ENCODE measurements around the gene CEP112. TPM values are rescaled to one million over a fixed set of nuclear protein-coding genes. Genes with fewer than 3 reads are reported as not detected.
A peak's percentile ranks its signal among the peaks of the same experiment; 100 is the strongest.
"Not testable (repeated sequence)": the region's sequence is repeated elsewhere in the genome, so short reads cannot be mapped to it uniquely, and the experiment has no call there.

CEP112 gene
- total RNA-seq, 6 experiments from 2014 or later, result 5.3 to 7.7 (median 6.9) TPM

- peaks cover 5% of the 10 kb centered on the region; the same call in 1 of the 2 replicates for H3K9me3 Mint-ChIP-seq
- H3K27ac Mint-ChIP-seq, result no peak overlapping the region
- no peak for DNase-seq
- no peak for TF ChIP-seq CTCF (IDR thresholded peaks at IDR 0.05)
- H3K4me3 Mint-ChIP-seq, result no peak overlapping the region
- H3K36me3 Mint-ChIP-seq (ENCODE audit: low read depth), result no peaks in the 10 kb centered on the region
- no peaks in the 10 kb centered on the region; the same call in 1 of the 2 replicates for H3K27me3 Mint-ChIP-seq (ENCODE audit: insufficient read depth)
- peaks cover 16% of the 10 kb centered on the region for H3K4me1 Mint-ChIP-seq (ENCODE audit: low read depth)
These were observed 508.5 kb downstream of the CEP112 start for GRCh38 chr17:65683428-65683827.

- not testable (repeated sequence) for H3K27ac Mint-ChIP-seq; DNase-seq; H3K27me3 Mint-ChIP-seq (ENCODE audit: insufficient read depth); H3K36me3 Mint-ChIP-seq (ENCODE audit: low read depth); H3K9me3 Mint-ChIP-seq; H3K4me3 Mint-ChIP-seq
- H3K4me1 Mint-ChIP-seq (ENCODE audit: low read depth), result peaks cover 25% of the 10 kb centered on the region
These were observed 510.2 kb downstream of the CEP112 start for GRCh38 chr17:65681763-65682162.

- Mint-ChIP-seq H3K36me3 (ENCODE audit: low read depth) (no peaks in the 10 kb centered on the region), H3K4me1 (ENCODE audit: low read depth) (peaks cover 15% of the 10 kb centered on the region), H3K27me3 (ENCODE audit: insufficient read depth) (no peaks in the 10 kb centered on the region), H3K27ac (no peak overlapping the region), H3K4me3 (no peak overlapping the region), H3K9me3 (peaks cover 5% of the 10 kb centered on the region; the same call in 1 of the 2 replicates)
- no peak for TF ChIP-seq CTCF (IDR thresholded peaks at IDR 0.05)
- no peak for DNase-seq
These were observed 512.6 kb downstream of the CEP112 start for GRCh38 chr17:65679165-65679845.

GRCh38 chr17:65678546-65678945, 513.4 kb downstream of the CEP112 start:
- H3K36me3 Mint-ChIP-seq (ENCODE audit: low read depth), result no peaks in the 10 kb centered on the region

GRCh38 chr17:65677932-65678331, 514.0 kb downstream of the CEP112 start:
- no peaks in the 10 kb centered on the region for H3K36me3 Mint-ChIP-seq (ENCODE audit: low read depth)
- DNase-seq, result peak; percentile 20
- TF ChIP-seq CTCF (IDR thresholded peaks at IDR 0.05), result no peak
- H3K9me3 Mint-ChIP-seq, result no peaks in the 10 kb centered on the region
- peaks cover 15% of the 10 kb centered on the region for H3K4me1 Mint-ChIP-seq (ENCODE audit: low read depth)
- no peak overlapping the region for H3K27ac Mint-ChIP-seq
- H3K4me3 Mint-ChIP-seq, result peak overlapping the region; percentile 67; the same call in 1 of the 2 replicates
- H3K27me3 Mint-ChIP-seq (ENCODE audit: insufficient read depth), result no peaks in the 10 kb centered on the region

More at GRCh38 chr17:65678546-65678945, 513.4 kb downstream of the CEP112 start:
- no peaks in the 10 kb centered on the region for H3K27me3 Mint-ChIP-seq (ENCODE audit: insufficient read depth)
- H3K4me3 Mint-ChIP-seq, result peak overlapping the region; percentile 67
- no peak for TF ChIP-seq CTCF (IDR thresholded peaks at IDR 0.05)
- H3K9me3 Mint-ChIP-seq, result no peaks in the 10 kb centered on the region
- H3K27ac Mint-ChIP-seq, result peak overlapping the region; percentile 30; the same call in 1 of the 2 replicates
- DNase-seq, result no peak
- H3K4me1 Mint-ChIP-seq (ENCODE audit: low read depth), result peaks cover 15% of the 10 kb centered on the region

- Mint-ChIP-seq H3K4me3 (no peak overlapping the region), H3K4me1 (ENCODE audit: low read depth) (peaks cover 15% of the 10 kb centered on the region), H3K27ac (no peak overlapping the region), H3K27me3 (ENCODE audit: insufficient read depth) (no peaks in the 10 kb centered on the region), H3K9me3 (no peaks in the 10 kb centered on the region), H3K36me3 (ENCODE audit: low read depth) (no peaks in the 10 kb centered on the region)
- DNase-seq, result no peak
- TF ChIP-seq CTCF (IDR thresholded peaks at IDR 0.05), result no peak
These were observed 517.5 kb downstream of the CEP112 start for GRCh38 chr17:65674246-65675045.

Measured in HFFc6 (cell line).